RCC 7860 (cell line): ENCODE measurements around the gene NSF.
"Not testable (repeated sequence)": the region's sequence is repeated elsewhere in the genome, so short reads cannot be mapped to it uniquely, and the experiment has no call there.

Experiments used
- DNase-seq: peaks from one replicate; pipeline ENCODE4 v3.0.0-alpha.2; 2015; ENCODE audit warnings: low spot score
- FAIRE-seq: peaks from 2 replicates; lab custom pipeline; 2012; peaks lifted over from hg19 to GRCh38; lab: Jason Lieb, UNC

The NSF gene

GRCh38 chr17:46771561-46772474 lies 181.3 kb downstream of the NSF start:
- FAIRE-seq, result no peak
- DNase-seq, result no peak

GRCh38 chr17:46772475-46773220 lies 182.2 kb downstream of the NSF start:
- FAIRE-seq (no peak), DNase-seq (no peak)

- FAIRE-seq, result no peak
Measured at GRCh38 chr17:46773221-46773605, 182.7 kb downstream of the NSF start.

GRCh38 chr17:46773676-46774075 lies 183.2 kb downstream of the NSF start:
- FAIRE-seq, result no peak

More at GRCh38 chr17:46773221-46773605, 182.7 kb downstream of the NSF start:
- no peak for DNase-seq

GRCh38 chr17:46774108-46774737 lies 183.8 kb downstream of the NSF start:
- no peak for FAIRE-seq
- no peak for DNase-seq

More at GRCh38 chr17:46773676-46774075, 183.2 kb downstream of the NSF start:
- DNase-seq, result no peak

GRCh38 chr17:46776298-46777005 lies 186.0 kb downstream of the NSF start:
- DNase-seq, result no peak
- no peak for FAIRE-seq

GRCh38 chr17:46777943-46778915 lies 187.8 kb downstream of the NSF start:
- no peak for FAIRE-seq
- DNase-seq, result no peak

GRCh38 chr17:46780003-46780373 lies 189.5 kb downstream of the NSF start:
- DNase-seq (no peak), FAIRE-seq (no peak)

- peak; percentile 45 for DNase-seq
- no peak for FAIRE-seq
Measured at GRCh38 chr17:46782250-46782953, 191.9 kb downstream of the NSF start.

- DNase-seq, result no peak
- no peak for FAIRE-seq
Measured at GRCh38 chr17:46783031-46783593, 192.6 kb downstream of the NSF start.

- FAIRE-seq (no peak), DNase-seq (no peak)
Measured at GRCh38 chr17:46785696-46786095, 195.2 kb downstream of the NSF start.

- no peak for FAIRE-seq
- no peak for DNase-seq
Measured at GRCh38 chr17:46787478-46787877, 197.0 kb downstream of the NSF start.

- FAIRE-seq, result no peak
- DNase-seq, result no peak
Measured at GRCh38 chr17:46788300-46788699, 197.8 kb downstream of the NSF start.

GRCh38 chr17:46788796-46789195 lies 198.3 kb downstream of the NSF start:
- FAIRE-seq (no peak), DNase-seq (no peak)

GRCh38 chr17:46789610-46790009 lies 199.1 kb downstream of the NSF start:
- no peak for FAIRE-seq
- no peak for DNase-seq

- FAIRE-seq (no peak), DNase-seq (no peak)
Measured at GRCh38 chr17:46790216-46790615, 199.7 kb downstream of the NSF start.

GRCh38 chr17:46791531-46791930 lies 201.1 kb downstream of the NSF start:
- no peak for DNase-seq
- no peak for FAIRE-seq

GRCh38 chr17:46792071-46792470 lies 201.6 kb downstream of the NSF start:
- FAIRE-seq, result no peak

GRCh38 chr17:46793023-46793422 lies 202.6 kb downstream of the NSF start:
- not testable (repeated sequence) for DNase-seq, FAIRE-seq

More at GRCh38 chr17:46792071-46792470, 201.6 kb downstream of the NSF start:
- no peak for DNase-seq
